IMR-90 (cell line): ENCODE results near the gene RAC2. TPM values are rescaled to one million over a fixed set of nuclear protein-coding genes. Genes with fewer than 3 reads are reported as not detected.

Experiments used
- ATAC-seq: fragments of 200-7000 bp; cut with Tn5 transposase; 2 replicates; pipeline ENCODE4 v1.9.1; 2020; ENCODE audit warnings: low read depth, mild to moderate bottlenecking, moderate library complexity
- BruUV-seq: library from RNA; stranded (reverse); fragments of 400-500 nt; replicated peaks from 2 replicates; lab custom pipeline; 2021; lab: Mats Ljungman, UMichigan
- CTCF ChIA-PET: fragments of 300-600 bp; formaldehyde crosslinking; extraction: SDS; loops from one replicate; lab custom pipeline; 2021; ENCODE audit warnings: antibody characterized with exemption; lab: Yijun Ruan, JAX
- POLR2A ChIA-PET: fragments of 300-600 bp; sonication (Branson Sonifier 250); formaldehyde crosslinking; loops from one replicate; lab custom pipeline; 2022; ENCODE audit warnings: antibody characterized with exemption; ENCODE audit not compliant: unreplicated experiment; lab: Charles Lee
- DNase-seq: peaks from one replicate; pipeline ENCODE4 v3.0.0; 2013
- H2AFZ ChIP-seq: replicated peaks from 2 replicates; pipeline ENCODE3; 2013; ENCODE audit warnings: low read length, mild to moderate bottlenecking; ENCODE audit not compliant: poor library complexity
- H2AK5ac ChIP-seq: 2 replicates; pipeline ENCODE4 v1.6.1; 2013; ENCODE audit warnings: low read depth, low read length, inconsistent platforms
- H2AK9ac ChIP-seq: replicated peaks from 2 replicates; pipeline ENCODE3; 2013; ENCODE audit warnings: mild to moderate bottlenecking, low read depth, low read length, moderate library complexity; ENCODE audit not compliant: poor library complexity
- H2BK120ac ChIP-seq: 2 replicates; pipeline ENCODE4 v1.6.1; 2013; ENCODE audit warnings: low read depth, low read length, inconsistent platforms
- H2BK15ac ChIP-seq: 3 replicates; pipeline ENCODE4 v1.6.1; 2013; ENCODE audit warnings: low read depth, low read length, inconsistent platforms
- H2BK20ac ChIP-seq: 2 replicates; pipeline ENCODE4 v1.6.1; 2013; ENCODE audit warnings: low read depth, mild to moderate bottlenecking, inconsistent platforms, low read length, moderate library complexity
- H2BK5ac ChIP-seq: 2 replicates; pipeline ENCODE4 v1.6.1; 2013; ENCODE audit warnings: mild to moderate bottlenecking, low read depth, low read length, inconsistent platforms; ENCODE audit not compliant: poor library complexity, severe bottlenecking
- H3K14ac ChIP-seq: replicated peaks from 2 replicates; pipeline ENCODE4 v1.6.1; 2013; ENCODE audit warnings: low read depth, low read length, inconsistent platforms
- H3K18ac ChIP-seq: 2 replicates; pipeline ENCODE4 v1.6.1; 2013; ENCODE audit warnings: low read depth, low read length, control low read depth
- H3K23ac ChIP-seq: 2 replicates; pipeline ENCODE4 v1.6.1; 2013; ENCODE audit warnings: low read depth, low read length, inconsistent platforms
- H3K27ac ChIP-seq: 2 replicates; pipeline ENCODE4 v1.5.1; 2013; ENCODE audit warnings: mild to moderate bottlenecking, control low read depth, low read length; ENCODE audit not compliant: insufficient read depth
- H3K27me3 ChIP-seq: 2 replicates; pipeline ENCODE4 v1.6.1; 2013; ENCODE audit warnings: low read length; ENCODE audit not compliant: control insufficient read depth, insufficient read depth
- H3K36me3 ChIP-seq: 2 replicates; pipeline ENCODE4 v1.6.1; 2013; ENCODE audit warnings: low read length, mixed read lengths; ENCODE audit not compliant: control insufficient read depth, insufficient read depth
- H3K4ac ChIP-seq: 2 replicates; pipeline ENCODE4 v1.6.1; 2013; ENCODE audit warnings: low read depth, low read length, inconsistent platforms
- H3K4me1 ChIP-seq: 2 replicates; pipeline ENCODE4 v1.6.1; 2013; ENCODE audit warnings: low read length, mixed read lengths; ENCODE audit not compliant: control insufficient read depth, insufficient read depth
- H3K4me2 ChIP-seq: 2 replicates; pipeline ENCODE4 v1.6.1; 2013; ENCODE audit warnings: low read depth, mild to moderate bottlenecking, control low read depth, low read length, moderate library complexity
- H3K4me3 ChIP-seq: 2 replicates; pipeline ENCODE4 v1.5.1; 2013; ENCODE audit warnings: low read depth, mild to moderate bottlenecking, control low read depth, low read length, moderate library complexity; ENCODE audit not compliant: insufficient read depth
- H3K56ac ChIP-seq: 2 replicates; pipeline ENCODE4 v1.6.1; 2013; ENCODE audit warnings: low read length, inconsistent platforms; ENCODE audit not compliant: insufficient read depth; ENCODE audit errors: extremely low read depth
- H3K79me1 ChIP-seq, 2 experiments: 2 replicates each; pipeline ENCODE4 v1.6.1; 2013; ENCODE audit warnings: low read length in 2 of 2, inconsistent platforms in 1 of 2, low read depth in 1 of 2
- H3K9ac ChIP-seq: 2 replicates; pipeline ENCODE4 v1.6.1; 2013; ENCODE audit warnings: low read depth, low read length, control low read depth
- H3K9me1 ChIP-seq: 2 replicates; pipeline ENCODE4 v1.6.1; 2013; ENCODE audit warnings: low read length, inconsistent platforms; ENCODE audit not compliant: insufficient read depth
- H3K9me3 ChIP-seq: 2 replicates; pipeline ENCODE4 v1.6.1; 2013; ENCODE audit warnings: low read length; ENCODE audit not compliant: control insufficient read depth, insufficient read depth
- H4K20me1 ChIP-seq: 2 replicates; pipeline ENCODE4 v1.6.1; 2013; ENCODE audit warnings: low read length, inconsistent platforms; ENCODE audit not compliant: insufficient read depth
- H4K5ac ChIP-seq: 2 replicates; pipeline ENCODE4 v1.6.1; 2013; ENCODE audit warnings: mild to moderate bottlenecking, low read depth, low read length, control low read depth
- H4K8ac ChIP-seq, 2 experiments: 2 replicates each; pipeline ENCODE4 v1.6.1; 2013; ENCODE audit warnings: low read depth in 2 of 2, low read length in 2 of 2, control low read depth in 1 of 2, inconsistent platforms in 1 of 2
- H4K91ac ChIP-seq: 2 replicates; pipeline ENCODE4 v1.6.1; 2013; ENCODE audit warnings: low read depth, low read length, inconsistent platforms; ENCODE audit not compliant: insufficient read depth
- FOS ChIP-seq: fragments of 150-350 bp; IDR thresholded peaks from 2 replicates; pipeline ENCODE4 v1.6.1; 2016; ENCODE audit warnings: low read depth, low read length
- NFE2L2 ChIP-seq: fragments of 150-350 bp; IDR thresholded peaks from 2 replicates; pipeline ENCODE4 v1.6.1; 2016; ENCODE audit warnings: low read depth, mild to moderate bottlenecking, low read length
- RAD21 ChIP-seq: IDR thresholded peaks from 2 replicates; pipeline ENCODE4 v1.6.1; 2012; ENCODE audit warnings: low read length, improper control_type of control experiment
- SMC3 ChIP-seq: fragments of 150-350 bp; IDR thresholded peaks from 2 replicates; pipeline ENCODE4 v1.6.1; 2016; ENCODE audit warnings: low read depth, mild to moderate bottlenecking, antibody characterized with exemption, low read length, moderate library complexity
- WGBS, 2 experiments: methylation state at CpG; one replicate each; pipeline versions ENCODE4 v1.1.5 to v1.1.7; 2013; ENCODE audit warnings: missing lambda C conversion rate in 2 of 2; ENCODE audit not compliant: insufficient read length in 1 of 2; ENCODE audit errors: extremely low coverage in 2 of 2; 5-methylcytosine and 5-hydroxymethylcytosine counted together
- dilution Hi-C: fragments of 300-500 bp; cut with HindIII; formaldehyde crosslinking; loops from one replicate; pipeline ENCODE4 v1.14.3; 2018; ENCODE audit warnings: low sequenced_read_pairs; ENCODE audit not compliant: unreplicated experiment
- in situ Hi-C: fragments of 300-500 bp; cut with MboI; formaldehyde crosslinking; loops from 3 replicates; pipeline ENCODE4 v1.14.3; 2019; ENCODE audit warnings: low sequenced_read_pairs, inconsistent platforms, mixed read lengths
- intact Hi-C: fragments of 100-400 bp; cut with micrococcal nuclease; formaldehyde crosslinking; loops from 2 replicates; pipeline ENCODE4 v1.10.0; 2022
- polyA plus RNA-seq, 3 experiments: library from polyadenylated mRNA; depleted of rRNA; stranded (reverse); fragments of >200 nt; gene quantifications; 2 replicates each; pipeline ENCODE4 v1.2.3, GENCODE V29; 2012; ENCODE audit warnings: low replicate concordance in 1 of 3
- total RNA-seq: library from RNA; depleted of rRNA; stranded (reverse); fragments of >200 nt; gene quantifications from 2 replicates; pipeline ENCODE4 v1.2.3, GENCODE V29; 2012

The RAC2 gene
- total and polyA plus RNA-seq, 2 of the 4 experiments (the other 2 are of a cell fraction), result 10.0 to 72.3 TPM

DNA sequence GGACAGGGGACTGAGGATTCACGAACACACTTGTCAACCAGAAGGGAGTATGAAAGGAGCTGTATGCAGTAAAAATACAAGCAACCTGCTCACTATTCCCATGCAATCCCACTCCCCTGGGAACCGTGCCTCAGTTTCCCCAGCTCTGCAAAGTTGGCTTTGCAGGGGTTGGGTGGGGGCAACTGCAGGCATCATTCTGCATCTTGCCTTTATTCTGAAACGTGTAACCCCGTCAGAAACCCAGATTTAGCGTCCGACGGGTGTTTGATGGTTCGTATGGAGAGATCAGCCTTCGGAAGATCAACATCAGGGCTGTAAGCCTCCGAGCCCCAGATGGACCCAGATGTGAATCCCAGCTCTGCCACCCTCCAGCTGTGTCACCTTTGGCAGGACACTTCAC lies 41.9 kb upstream of the RAC2 start:
- Histone ChIP-seq H3K9ac (no peak overlapping the region), H3K4me2 (no peak overlapping the region), H3K14ac (no peak overlapping the region), H4K91ac (no peak overlapping the region), H2AFZ (no peak overlapping the region), H2BK120ac (no peak overlapping the region), H2AK9ac (no peak overlapping the region), H3K9me3 (peaks cover under 1% of the 10 kb centered on the region), H2BK15ac (no peak overlapping the region), H3K4ac (no peak overlapping the region), H3K27me3 (peaks cover 16% of the 10 kb centered on the region), H3K9me1 (no peaks in the 10 kb centered on the region; the same call in 1 of the 2 replicates), H3K79me1 (no peaks in the 10 kb centered on the region), H4K8ac (no peak overlapping the region), H3K27ac (no peak overlapping the region), H4K20me1 (no peaks in the 10 kb centered on the region), H2AK5ac (no peak overlapping the region), H3K56ac (no peak overlapping the region), H2BK20ac (no peak overlapping the region), H4K5ac (no peak overlapping the region), H3K36me3 (no peaks in the 10 kb centered on the region), H3K18ac (no peak overlapping the region), H3K4me3 (no peak overlapping the region), H3K23ac (no peak overlapping the region), H3K4me1 (peaks cover 3% of the 10 kb centered on the region; the same call in 1 of the 2 replicates), H2BK5ac (no peak overlapping the region)
- no peak for TF ChIP-seq SMC3
- no peak for TF ChIP-seq NFE2L2
- TF ChIP-seq FOS, result no peak
- TF ChIP-seq RAD21, result no peak
- intact Hi-C loops (no loop called here), dilution Hi-C loops (no loop called here), in situ Hi-C loops (no loop called here)
- WGBS, 2 experiments, result 94% methylated on average over 6 of the region's 10 CpGs; no CpG with 5 or more reads in 1 of the 2 experiments
- DNase-seq (no peak), ATAC-seq (no peak)
- CTCF ChIA-PET, result no interaction called here
- POLR2A ChIA-PET, result no interaction called here
- BruUV-seq, result no TSS peak
